HepG2 (cell line): ENCODE results near the gene GDAP1L1. TPM values are rescaled to one million over a fixed set of nuclear protein-coding genes. Genes with fewer than 3 reads are reported as not detected.

ENCODE experiments used
- ATAC-seq: fragments of 200-7000 bp; cut with Tn5 transposase; 3 replicates; pipeline ENCODE4 v1.9.1; 2020; ENCODE audit warnings: mild to moderate bottlenecking, moderate library complexity
- BruUV-seq: library from RNA; stranded (reverse); fragments of 400-500 nt; replicated peaks from 2 replicates; lab custom pipeline; 2021; lab: Mats Ljungman, UMichigan
- CTCF ChIA-PET: fragments of 300-600 bp; formaldehyde crosslinking; extraction: SDS; loops from one replicate; lab custom pipeline; 2021; ENCODE audit warnings: low total read pairs, inconsistent platforms, low intra/inter-chr PET ratio; lab: Yijun Ruan, JAX
- POLR2A ChIA-PET: fragments of 350-600 bp; sonication (Branson Sonifier 250); formaldehyde crosslinking; loops from one replicate; lab custom pipeline; 2020; ENCODE audit warnings: antibody characterized with exemption, inconsistent platforms; lab: Yijun Ruan, JAX
- DNase-seq: peaks from one replicate; pipeline ENCODE4 v3.0.0-alpha.2; 2015; ENCODE audit warnings: low spot score
- FAIRE-seq: peaks from 3 replicates; lab custom pipeline; 2011; peaks lifted over from hg19 to GRCh38; lab: Jason Lieb, UNC
- H2AFZ ChIP-seq: one replicate; pipeline ENCODE4 v1.6.1; 2011; ENCODE audit warnings: low read length, inconsistent platforms
- H3K27ac ChIP-seq: fragments of 300-600 bp; 3 replicates; pipeline ENCODE4 v1.8.0; 2011; ENCODE audit warnings: mixed run types, mild to moderate bottlenecking, mixed read lengths, low read length, inconsistent platforms; ENCODE audit not compliant: insufficient read depth; ENCODE audit errors: extremely low read length
- H3K27me3 ChIP-seq, 2 experiments: fragments of 200-600 bp in 1 of 2; 2 replicates in 1 of 2; 3 replicates in 1 of 2; pipeline versions ENCODE4 v1.6.0 to v1.8.0; 2011; ENCODE audit warnings: low read length in 2 of 2, mild to moderate bottlenecking in 2 of 2, moderate library complexity in 2 of 2, inconsistent platforms in 1 of 2; ENCODE audit not compliant: insufficient read depth in 2 of 2, control insufficient read depth in 1 of 2
- H3K36me3 ChIP-seq, 2 experiments: fragments of 200-600 bp in 1 of 2; replicated peaks in 1 of 2; 2 replicates in 1 of 2; 3 replicates in 1 of 2; pipeline versions ENCODE4 v1.5.1 to v1.8.0; 2011; ENCODE audit warnings: low read length in 2 of 2, inconsistent platforms in 1 of 2; ENCODE audit not compliant: insufficient read depth in 2 of 2, control insufficient read depth in 1 of 2
- H3K4me1 ChIP-seq: 2 replicates; pipeline ENCODE4 v1.5.1; 2012; ENCODE audit warnings: low read length, inconsistent platforms; ENCODE audit not compliant: insufficient read depth
- H3K4me2 ChIP-seq: 2 replicates; pipeline ENCODE4 v1.6.0; 2011; ENCODE audit warnings: low read depth, low read length, inconsistent platforms
- H3K4me3 ChIP-seq, 3 experiments: fragments of 200-600 bp in 1 of 3; sonication (generic), shearing (Covaris generic) in 1 of 3; replicated peaks in 1 of 3; 2 replicates each; pipeline ENCODE4 v1.5.1; 2011 to 2016; ENCODE audit warnings: low read length in 3 of 3, inconsistent platforms in 2 of 3, low read depth in 2 of 3, mild to moderate bottlenecking in 2 of 3, control low read depth in 1 of 3, mixed read lengths in 1 of 3; ENCODE audit not compliant: insufficient read depth in 1 of 3
- H3K79me2 ChIP-seq: one replicate; pipeline ENCODE4 v1.6.1; 2011; ENCODE audit warnings: low read length, inconsistent platforms; ENCODE audit not compliant: insufficient read depth
- H3K9ac ChIP-seq: 2 replicates; pipeline ENCODE4 v1.6.0; 2011; ENCODE audit warnings: mild to moderate bottlenecking, low read depth, low read length, inconsistent platforms; ENCODE audit not compliant: insufficient read depth
- H3K9me3 ChIP-seq: 2 replicates; pipeline ENCODE4 v1.5.1; 2012; ENCODE audit warnings: mild to moderate bottlenecking, low read length
- H4K20me1 ChIP-seq: 2 replicates; pipeline ENCODE4 v1.6.0; 2011; ENCODE audit warnings: inconsistent platforms, mild to moderate bottlenecking, low read length, moderate library complexity; ENCODE audit not compliant: insufficient read depth
- AHR ChIP-seq: IDR thresholded peaks from 2 replicates; pipeline ENCODE4 v1.6.1; 2018; ENCODE audit warnings: missing genetic modification reagents, missing compliant biosample characterization
- GZF1 ChIP-seq: sonication (generic); formaldehyde crosslinking; IDR thresholded peaks from 2 replicates; pipeline ENCODE4 v1.5.1; 2020; ENCODE audit warnings: mild to moderate bottlenecking, missing genetic modification reagents
- HMGXB4 ChIP-seq, 2 experiments: sonication (generic) in 1 of 2; formaldehyde crosslinking in 1 of 2; IDR thresholded peaks; 2 replicates each; pipeline versions ENCODE4 v1.4.0 to v1.6.1; 2018 to 2020; ENCODE audit warnings: missing genetic modification reagents in 2 of 2, borderline replicate concordance in 1 of 2, low read depth in 1 of 2, mild to moderate bottlenecking in 1 of 2, missing biosample characterization in 1 of 2
- IKZF5 ChIP-seq: IDR thresholded peaks from 2 replicates; pipeline ENCODE4 v1.6.1; 2018; ENCODE audit warnings: missing genetic modification reagents, mild to moderate bottlenecking, missing compliant biosample characterization
- RNF219 ChIP-seq: sonication (generic); formaldehyde crosslinking; IDR thresholded peaks from 2 replicates; pipeline ENCODE4 v1.5.0; 2020; ENCODE audit warnings: mild to moderate bottlenecking, missing genetic modification reagents
- ZEB1 ChIP-seq: IDR thresholded peaks from 2 replicates; pipeline ENCODE4 v1.6.1; 2012; ENCODE audit warnings: mild to moderate bottlenecking, low read depth, inconsistent platforms; ENCODE audit not compliant: insufficient replicate concordance
- ZNF343 ChIP-seq: sonication (generic); formaldehyde crosslinking; IDR thresholded peaks from 2 replicates; pipeline ENCODE4 v1.4.0; 2020; ENCODE audit warnings: mild to moderate bottlenecking, missing genetic modification reagents
- ZNF354B ChIP-seq: sonication (generic); formaldehyde crosslinking; IDR thresholded peaks from 2 replicates; pipeline ENCODE4 v1.8.0; 2022; ENCODE audit warnings: mild to moderate bottlenecking, missing genetic modification reagents
- ZSCAN21 ChIP-seq: sonication (generic); formaldehyde crosslinking; IDR thresholded peaks from 2 replicates; pipeline ENCODE4 v1.8.0; 2022; ENCODE audit warnings: mild to moderate bottlenecking, missing genetic modification reagents, moderate library complexity, borderline replicate concordance
- WGBS: methylation state at CpG from one replicate; pipeline ENCODE4 v1.1.6; 2017; ENCODE audit warnings: low lambda C conversion rate; 5-methylcytosine and 5-hydroxymethylcytosine counted together
- in situ Hi-C: cut with HindIII; loops from 2 replicates; pipeline ENCODE4 v1.10.0; 2017; ENCODE audit warnings: low pct_unique_long_range_greater_than_20kb; ENCODE audit not compliant: extremely low pct_ligation_motif_present
- intact Hi-C: fragments of 100-400 bp; cut with micrococcal nuclease; formaldehyde crosslinking; loops from one replicate; pipeline ENCODE4 v1.10.0; 2022; ENCODE audit not compliant: unreplicated experiment
- polyA plus RNA-seq, 8 experiments: library from polyadenylated mRNA; depleted of rRNA in 3 of 8; stranded (reverse) in 7 of 8; unstranded in 1 of 8; fragments of >200 nt; fragmentation: Illumina TruSeq in 4 of 8; extraction: Trizol in 4 of 8; gene quantifications; 2 replicates each; pipeline versions ENCODE4 v1.2.1 to v1.2.3, GENCODE V29; 2011 to 2016; ENCODE audit warnings: low read depth in 4 of 8, missing spikeins in 1 of 8, mixed read lengths in 1 of 8; ENCODE audit not compliant: insufficient read depth in 1 of 8
- total RNA-seq, 5 experiments: library from RNA; depleted of rRNA; stranded (reverse); fragments of >200 nt; fragmentation: Illumina TruSeq; extraction: Trizol; gene quantifications; 2 replicates each; pipeline ENCODE4 v1.2.3, GENCODE V29; 2016; ENCODE audit warnings: low read depth in 1 of 5

The GDAP1L1 gene
- total and polyA plus RNA-seq, 2 of the 13 experiments (the other 11 are each of a cell fraction or from before 2014, with no cell fraction given): 0.04 TPM; not detected in 1

DNA sequence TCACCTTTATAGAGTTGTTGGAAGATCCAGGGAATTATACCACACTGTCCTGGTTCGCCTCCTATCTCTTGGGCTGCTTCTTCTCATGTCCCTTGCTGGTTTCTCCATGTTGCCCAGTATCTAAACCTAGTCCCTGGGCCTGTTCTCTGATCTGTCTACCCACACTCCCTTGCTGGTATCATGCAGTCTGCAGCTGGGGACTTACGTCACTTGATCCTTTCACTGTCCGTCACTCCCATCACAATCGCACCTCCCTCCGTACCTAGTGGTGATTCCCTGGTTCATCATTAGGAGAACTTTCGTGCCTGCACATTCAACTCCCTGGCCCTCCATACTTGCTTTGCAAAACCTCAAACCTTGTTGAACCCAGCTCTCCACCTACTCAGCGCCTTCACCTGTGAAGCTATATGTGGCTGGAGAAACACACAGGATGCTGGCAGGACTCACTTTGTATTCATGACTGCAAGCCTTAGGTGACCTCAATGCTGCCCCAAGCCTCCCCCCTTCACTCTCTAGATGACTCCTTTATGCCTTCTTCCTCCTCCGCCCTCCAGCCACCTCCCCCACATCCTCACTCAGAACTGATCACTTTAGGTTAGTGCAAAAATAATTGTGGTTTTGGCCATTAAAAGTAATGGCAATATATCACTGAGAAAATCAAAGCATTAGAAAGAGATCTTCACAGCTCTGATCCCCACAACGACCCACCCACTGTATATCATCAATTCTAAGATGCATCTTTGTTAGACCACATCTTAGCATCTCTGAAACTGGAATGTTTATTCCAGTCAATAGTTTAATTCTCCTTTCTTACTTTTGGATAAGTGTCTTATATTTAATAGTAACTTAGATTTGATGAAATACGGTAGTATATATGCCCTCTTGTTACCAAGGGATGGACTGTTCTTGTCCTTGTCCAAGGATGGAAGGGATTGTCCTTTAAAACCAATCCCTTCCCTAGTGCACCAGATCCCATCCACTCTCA lies 26.4 kb downstream of the GDAP1L1 start:
- no TSS peak for BruUV-seq
- FAIRE-seq (no peak), DNase-seq (no peak), ATAC-seq (no peak)
- intact Hi-C loops (loop anchor here (1.0 kb wide), 1 partner anchor 9 kb away; no protein-coding TSS in a partner anchor), in situ Hi-C loops (no loop called here)
- no peaks in the 10 kb centered on the region for H3K79me2 ChIP-seq
- no peaks in the 10 kb centered on the region for H3K36me3 ChIP-seq
- H3K4me3 ChIP-seq: 0 out of 6 replicates have a peak overlapping the region, but pooled peaks of 1 of the 3 experiments have one; percentile 3
- no peaks in the 10 kb centered on the region for H3K27me3 ChIP-seq
- 74% methylated on average over 10 of the region's 10 CpGs for WGBS
- no peaks in the 10 kb centered on the region for H4K20me1 ChIP-seq
- 0 out of 2 replicates have a peak overlapping the region, but pooled peaks have one; percentile 27 for H3K9ac ChIP-seq
- no peaks in the 10 kb centered on the region for H3K9me3 ChIP-seq
- peaks cover 51% of the 10 kb centered on the region for H3K4me1 ChIP-seq
- POLR2A ChIA-PET: interaction anchor here (0.6 to 2.3 kb wide), 3 partner anchors 29 to 121 kb away, joined by 3 to 7 read pairs (median 6); partner anchors contain the start of gene FITM2
- CTCF ChIA-PET: no interaction called here
- peak overlapping the region; percentile 42 for H3K27ac ChIP-seq
- TF ChIP-seq ZNF343 (CRISPR knock-in tag): 0 out of 2 replicates have a peak, but pooled peaks have one; percentile 2
- TF ChIP-seq AHR (CRISPR knock-in tag): no peak
- TF ChIP-seq ZNF354B (CRISPR knock-in tag): peak; percentile 30; the same call in 1 of the 2 replicates
- TF ChIP-seq ZSCAN21 (CRISPR knock-in tag): no peak
- TF ChIP-seq ZEB1: peak; percentile 0
- no peak for TF ChIP-seq RNF219 (CRISPR knock-in tag)
- TF ChIP-seq HMGXB4 (CRISPR knock-in tag; IDR thresholded peaks at IDR 0.05; ENCODE audit: borderline replicate concordance in 1 of 2, low read depth in 1 of 2): no peak
- TF ChIP-seq GZF1 (CRISPR knock-in tag): peak; percentile 93
- TF ChIP-seq IKZF5: no peak
- TF ChIP-seq, all 625 proteins: peak for 4
- Histone ChIP-seq H2AFZ (no peak overlapping the region), H3K4me2 (peak overlapping the region; percentile 69)
